Osteocyte (in vitro differentiated cells): ENCODE results near the gene GYPB. TPM values are rescaled to one million over a fixed set of nuclear protein-coding genes. Genes with fewer than 3 reads are reported as not detected.
"Not testable (repeated sequence)": the region's sequence is repeated elsewhere in the genome, so short reads cannot be mapped to it uniquely, and the experiment has no call there.

Experiments
- DNase-seq: peaks from one replicate; pipeline ENCODE4 v3.0.0; 2021; ENCODE audit warnings: mixed read lengths; ENCODE audit not compliant: unreplicated experiment; ENCODE audit errors: extremely low spot score
- H3K27ac Mint-ChIP-seq: one replicate; pipeline ENCODE4 v1.8.0; 2021; ENCODE audit warnings: mild to moderate bottlenecking, mixed read lengths; ENCODE audit not compliant: unreplicated experiment
- H3K27me3 Mint-ChIP-seq: one replicate; pipeline ENCODE4 v1.8.0; 2021; ENCODE audit warnings: mixed read lengths; ENCODE audit not compliant: unreplicated experiment
- H3K36me3 Mint-ChIP-seq: one replicate; pipeline ENCODE4 v1.8.0; 2021; ENCODE audit warnings: mixed read lengths; ENCODE audit not compliant: unreplicated experiment
- H3K4me1 Mint-ChIP-seq: one replicate; pipeline ENCODE4 v1.8.0; 2021; ENCODE audit warnings: mixed read lengths; ENCODE audit not compliant: unreplicated experiment
- H3K4me3 Mint-ChIP-seq: one replicate; pipeline ENCODE4 v1.8.0; 2021; ENCODE audit warnings: mild to moderate bottlenecking, moderate library complexity, mixed read lengths; ENCODE audit not compliant: unreplicated experiment
- H3K9me3 Mint-ChIP-seq: one replicate; pipeline ENCODE4 v1.8.0; 2021; ENCODE audit warnings: mixed read lengths; ENCODE audit not compliant: unreplicated experiment
- total RNA-seq: library from RNA; stranded (reverse); gene quantifications from 2 replicates; pipeline ENCODE4 v1.2.1, GENCODE V29; 2021
- TF ChIP-seq, protein P1 (sequence below): fragments of 200-600 bp; sonication (generic); IDR thresholded peaks from 2 replicates; pipeline ENCODE4 v1.5.0; 2021; ENCODE audit warnings: antibody characterized with exemption, mild to moderate bottlenecking, moderate library complexity

GYPB gene
- total RNA-seq, 1 donor from 2014 or later: not detected

DNA sequence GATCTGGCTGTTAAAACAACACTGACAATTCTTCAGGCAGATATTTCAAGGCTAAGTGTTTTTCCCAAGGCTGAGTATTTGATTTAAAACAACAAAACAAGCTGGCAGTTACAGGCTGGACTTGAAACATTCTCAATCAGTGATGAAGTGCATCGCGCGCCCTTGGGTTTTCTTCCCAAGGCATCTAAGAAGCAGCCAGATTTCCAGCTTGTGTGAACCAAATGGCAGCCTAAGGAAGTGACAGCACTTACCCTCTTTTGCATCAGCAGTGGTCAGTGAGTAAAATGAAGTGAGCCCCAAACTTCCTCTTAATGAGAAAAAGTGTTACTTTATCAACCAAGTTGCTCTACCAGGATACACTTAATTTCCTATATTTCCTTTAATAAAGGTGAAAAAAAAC lies 12.2 kb upstream of the GYPB start:
- H3K4me1 Mint-ChIP-seq, H3K27ac Mint-ChIP-seq, H3K4me3 Mint-ChIP-seq, H3K36me3 Mint-ChIP-seq, H3K9me3 Mint-ChIP-seq, DNase-seq: not testable (repeated sequence)
- peaks cover 11% of the 10 kb centered on the region for H3K27me3 Mint-ChIP-seq

DNA sequence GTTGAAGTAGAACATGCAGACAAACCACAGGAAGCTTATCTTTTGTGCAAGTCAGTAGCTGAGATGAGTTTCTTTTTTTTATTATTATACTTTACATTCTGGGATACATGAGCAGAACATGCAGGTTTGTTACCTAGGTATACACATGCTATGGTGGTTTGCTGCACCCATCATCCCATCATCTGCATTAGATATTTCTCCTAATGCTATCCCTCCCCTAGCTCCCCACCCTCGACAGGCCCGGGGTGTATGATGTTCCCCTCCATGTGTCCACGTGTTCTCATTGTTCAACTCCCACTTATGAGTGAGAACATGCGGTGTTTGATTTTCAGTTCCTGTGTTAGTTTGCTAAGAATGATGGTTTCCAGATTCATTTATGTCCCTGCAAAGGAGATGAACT lies 11.5 kb upstream of the GYPB start:
- DNase-seq, H3K4me3 Mint-ChIP-seq, H3K4me1 Mint-ChIP-seq, H3K27ac Mint-ChIP-seq, H3K27me3 Mint-ChIP-seq, H3K9me3 Mint-ChIP-seq, H3K36me3 Mint-ChIP-seq: not testable (repeated sequence)

DNA sequence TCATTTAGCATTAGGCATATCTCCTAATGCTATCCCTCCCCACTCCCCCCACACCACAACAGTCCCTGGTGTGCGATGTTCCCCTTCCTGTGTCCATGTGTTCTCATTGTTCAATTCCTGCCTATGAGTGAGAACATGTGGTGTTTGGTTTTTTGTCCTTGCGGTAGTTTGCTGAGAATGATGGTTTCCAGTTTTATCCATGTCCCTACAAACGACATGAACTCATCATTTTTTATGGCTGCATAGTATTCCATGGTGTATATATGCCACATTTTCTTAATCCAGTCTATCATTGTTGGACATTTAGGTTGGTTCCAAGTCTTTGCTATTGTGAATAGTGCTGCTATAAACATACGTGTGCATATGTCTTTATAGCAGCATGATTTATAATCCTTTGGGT lies 7.5 kb upstream of the GYPB start:
- not testable (repeated sequence) for H3K27ac Mint-ChIP-seq, H3K4me3 Mint-ChIP-seq, H3K9me3 Mint-ChIP-seq, DNase-seq, H3K4me1 Mint-ChIP-seq, H3K36me3 Mint-ChIP-seq
- H3K27me3 Mint-ChIP-seq: peaks cover 16% of the 10 kb centered on the region

DNA sequence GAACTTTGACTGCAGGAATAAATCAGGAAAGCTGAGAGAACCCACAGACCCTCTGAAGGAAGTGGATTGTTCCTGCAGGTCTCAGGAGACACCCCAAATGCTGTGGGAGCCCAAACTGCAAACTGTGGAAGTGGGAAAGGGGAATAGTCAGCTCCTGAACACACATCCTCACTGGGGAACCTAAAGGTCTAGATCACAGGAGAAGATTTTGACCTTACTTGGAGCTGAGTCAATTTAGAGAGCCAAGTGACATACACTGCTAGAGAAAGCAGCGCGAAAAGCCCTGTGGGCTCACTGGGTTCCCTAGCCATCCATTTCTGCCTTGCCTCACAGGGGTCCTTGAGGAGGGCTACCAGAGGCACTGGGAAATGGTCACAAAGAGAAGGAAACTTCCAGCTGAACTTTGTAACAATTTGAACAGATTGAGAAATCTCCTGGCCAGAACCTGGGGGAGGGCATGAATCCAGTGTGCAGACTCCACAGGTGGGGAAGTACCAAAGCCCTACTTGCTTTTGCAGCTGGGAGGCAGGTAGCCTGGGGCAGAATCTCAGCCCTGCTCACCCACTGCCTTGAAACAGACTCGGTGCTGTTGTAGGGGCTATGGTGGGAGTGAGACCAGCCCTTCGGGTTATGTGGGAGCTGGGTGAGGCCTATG lies 5.3 kb upstream of the GYPB start:
- not testable (repeated sequence) for H3K9me3 Mint-ChIP-seq, DNase-seq, H3K4me3 Mint-ChIP-seq, H3K4me1 Mint-ChIP-seq, H3K27ac Mint-ChIP-seq, H3K36me3 Mint-ChIP-seq
- H3K27me3 Mint-ChIP-seq: peaks cover 21% of the 10 kb centered on the region

DNA sequence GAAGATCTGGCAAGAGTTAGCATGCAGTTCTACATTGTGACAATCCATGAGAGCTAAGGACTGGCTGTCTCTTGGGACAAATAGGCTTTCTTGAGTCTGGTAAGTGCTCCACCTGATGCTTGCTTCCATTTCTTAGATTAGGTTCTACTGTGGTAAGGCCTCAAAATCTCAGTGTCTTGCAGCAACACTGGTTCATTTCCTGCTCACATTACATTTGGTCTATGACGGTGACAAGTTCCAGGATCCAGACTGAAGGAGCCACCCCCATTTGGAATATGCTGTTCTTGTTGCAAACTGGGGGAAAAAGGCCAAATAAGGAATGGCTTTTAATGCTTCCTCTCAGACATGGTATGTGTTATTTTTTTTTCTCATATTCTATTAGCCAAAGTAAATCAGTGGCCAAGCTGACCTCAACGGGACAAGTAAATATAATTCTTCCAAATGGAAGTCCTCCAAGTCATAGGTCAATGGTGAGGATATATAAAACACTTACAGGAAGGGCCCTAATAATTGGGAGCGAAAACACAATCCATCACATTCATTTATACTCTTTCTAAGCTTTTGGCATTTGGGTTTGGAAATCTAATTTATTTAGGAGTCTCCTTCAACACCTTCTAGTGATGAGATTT lies 3.7 kb upstream of the GYPB start:
- H3K9me3 Mint-ChIP-seq, H3K4me3 Mint-ChIP-seq, H3K4me1 Mint-ChIP-seq, H3K36me3 Mint-ChIP-seq, H3K27ac Mint-ChIP-seq, DNase-seq: not testable (repeated sequence)
- peaks cover 17% of the 10 kb centered on the region for H3K27me3 Mint-ChIP-seq

DNA sequence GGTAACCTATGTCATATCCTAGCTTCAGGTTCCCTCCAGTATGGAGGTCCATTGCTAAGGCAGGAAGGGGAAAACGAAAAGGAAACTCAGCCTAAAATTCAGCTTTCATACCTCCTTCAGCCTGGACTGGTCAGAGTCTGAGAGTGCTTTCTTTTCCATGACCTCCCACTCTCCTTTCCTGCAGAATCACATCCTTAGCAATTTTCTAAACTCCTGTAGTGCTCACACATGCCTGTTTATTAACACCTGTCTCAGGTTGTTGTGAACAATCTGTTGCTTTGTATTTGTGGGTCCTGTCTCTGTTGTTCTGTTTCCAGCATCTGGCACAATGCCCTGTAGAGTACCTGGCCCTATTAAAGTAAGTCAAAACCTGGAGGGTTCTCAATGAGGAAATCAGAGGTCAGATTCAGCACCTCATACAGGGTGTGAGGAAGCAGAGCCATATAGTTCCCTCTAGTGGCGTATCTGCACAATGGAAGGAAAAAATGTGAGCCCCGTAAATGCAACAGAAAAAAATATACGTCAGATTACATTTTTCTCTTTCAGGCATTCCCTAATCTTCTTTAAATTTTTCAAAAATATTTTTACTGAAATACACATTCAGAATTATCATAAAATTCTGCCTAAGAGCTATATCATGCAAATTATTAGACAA lies 2.3 kb upstream of the GYPB start:
- not testable (repeated sequence) for H3K36me3 Mint-ChIP-seq, H3K4me3 Mint-ChIP-seq, H3K4me1 Mint-ChIP-seq, DNase-seq, H3K9me3 Mint-ChIP-seq, H3K27ac Mint-ChIP-seq
- TF ChIP-seq, protein P1, sequence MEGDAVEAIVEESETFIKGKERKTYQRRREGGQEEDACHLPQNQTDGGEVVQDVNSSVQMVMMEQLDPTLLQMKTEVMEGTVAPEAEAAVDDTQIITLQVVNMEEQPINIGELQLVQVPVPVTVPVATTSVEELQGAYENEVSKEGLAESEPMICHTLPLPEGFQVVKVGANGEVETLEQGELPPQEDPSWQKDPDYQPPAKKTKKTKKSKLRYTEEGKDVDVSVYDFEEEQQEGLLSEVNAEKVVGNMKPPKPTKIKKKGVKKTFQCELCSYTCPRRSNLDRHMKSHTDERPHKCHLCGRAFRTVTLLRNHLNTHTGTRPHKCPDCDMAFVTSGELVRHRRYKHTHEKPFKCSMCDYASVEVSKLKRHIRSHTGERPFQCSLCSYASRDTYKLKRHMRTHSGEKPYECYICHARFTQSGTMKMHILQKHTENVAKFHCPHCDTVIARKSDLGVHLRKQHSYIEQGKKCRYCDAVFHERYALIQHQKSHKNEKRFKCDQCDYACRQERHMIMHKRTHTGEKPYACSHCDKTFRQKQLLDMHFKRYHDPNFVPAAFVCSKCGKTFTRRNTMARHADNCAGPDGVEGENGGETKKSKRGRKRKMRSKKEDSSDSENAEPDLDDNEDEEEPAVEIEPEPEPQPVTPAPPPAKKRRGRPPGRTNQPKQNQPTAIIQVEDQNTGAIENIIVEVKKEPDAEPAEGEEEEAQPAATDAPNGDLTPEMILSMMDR: peak; percentile 66
- H3K27me3 Mint-ChIP-seq: peaks cover 20% of the 10 kb centered on the region

DNA sequence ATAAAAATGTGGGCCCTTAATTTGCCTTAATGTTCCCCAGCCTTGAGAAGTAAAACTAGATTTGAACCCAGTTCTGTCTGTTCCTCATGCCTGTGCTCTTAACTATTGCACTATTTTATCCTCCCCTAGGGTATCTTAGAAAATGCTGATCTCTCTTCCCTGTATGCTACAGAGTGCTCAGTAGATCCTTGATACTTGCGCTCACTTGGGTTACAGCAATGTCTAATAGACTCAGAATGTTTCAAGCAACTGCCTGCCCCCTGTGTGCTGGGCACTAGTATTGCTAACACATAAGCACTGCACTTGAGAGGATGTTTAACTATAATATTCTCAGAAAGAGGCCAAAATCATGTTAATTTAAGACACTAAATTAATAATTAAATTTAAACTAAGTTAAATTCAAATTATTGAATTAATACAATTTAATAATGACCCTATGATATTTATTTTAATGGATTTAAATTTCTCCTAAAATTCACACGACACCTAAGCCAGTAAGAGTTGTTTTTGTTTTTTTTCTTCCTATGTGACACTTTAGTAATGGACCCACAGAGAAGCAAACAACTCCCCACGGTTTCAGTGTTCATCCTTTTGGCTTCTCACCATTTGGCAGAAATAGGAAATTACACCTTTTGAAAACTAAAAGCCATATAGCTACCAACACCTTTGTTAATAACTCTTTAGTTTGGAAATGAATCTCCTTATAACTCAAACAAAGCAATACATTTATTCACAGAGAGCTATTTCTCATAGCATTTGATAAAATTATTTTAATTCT lies 768 bp downstream of the GYPB start:
- peaks cover 22% of the 10 kb centered on the region for H3K27me3 Mint-ChIP-seq
- H3K36me3 Mint-ChIP-seq, H3K9me3 Mint-ChIP-seq, H3K4me3 Mint-ChIP-seq, H3K4me1 Mint-ChIP-seq, DNase-seq, H3K27ac Mint-ChIP-seq: not testable (repeated sequence)

DNA sequence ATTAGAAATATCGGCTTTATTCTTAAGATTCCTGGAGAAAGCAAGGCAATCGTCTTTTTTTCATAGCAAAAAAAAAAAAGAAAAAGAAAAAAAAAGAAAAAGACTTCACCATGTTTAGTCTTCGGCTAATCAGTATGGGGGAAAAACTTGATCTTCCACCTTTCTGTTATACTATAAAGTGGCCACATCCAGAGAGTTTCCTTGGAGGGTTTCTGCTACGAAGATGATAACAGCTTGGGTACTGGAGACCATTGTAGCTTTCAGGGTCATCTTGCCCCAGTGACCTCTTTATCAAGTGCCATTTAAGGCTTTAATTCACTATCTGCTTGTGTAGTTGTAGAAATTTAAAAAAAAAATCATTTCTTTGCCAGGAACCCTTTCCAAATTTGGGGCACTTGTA lies 1.9 kb downstream of the GYPB start:
- not testable (repeated sequence) for H3K9me3 Mint-ChIP-seq, H3K4me1 Mint-ChIP-seq, H3K36me3 Mint-ChIP-seq, H3K4me3 Mint-ChIP-seq, H3K27ac Mint-ChIP-seq, DNase-seq
- peaks cover 21% of the 10 kb centered on the region for H3K27me3 Mint-ChIP-seq

DNA sequence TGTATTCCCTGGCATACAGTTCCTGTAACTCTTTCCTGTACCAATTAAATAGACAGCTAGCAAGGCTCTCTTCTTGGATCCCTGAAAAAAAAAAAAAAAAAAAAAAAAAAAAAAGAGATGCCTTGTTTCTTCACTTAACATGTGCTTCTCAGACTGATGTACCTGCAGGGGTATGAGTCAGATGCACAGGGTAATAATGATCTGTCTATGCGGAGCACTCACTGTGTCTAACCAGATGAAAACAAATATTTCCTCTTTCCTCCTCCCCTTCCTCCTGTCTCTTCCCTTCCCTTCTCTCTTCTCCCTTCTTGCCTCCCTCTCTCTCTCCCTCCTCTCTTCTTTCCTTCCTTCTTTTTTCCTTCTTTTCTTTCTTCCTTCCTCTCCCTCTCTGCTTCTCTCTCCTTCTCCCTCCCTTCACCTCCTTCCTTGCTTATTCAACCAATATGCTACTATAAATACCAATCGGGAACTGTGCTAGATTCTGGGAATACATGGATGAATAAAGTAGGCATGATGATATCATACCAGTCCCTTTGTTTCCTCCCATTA lies 3.0 kb downstream of the GYPB start:
- H3K36me3 Mint-ChIP-seq, H3K4me1 Mint-ChIP-seq, DNase-seq, H3K9me3 Mint-ChIP-seq, H3K4me3 Mint-ChIP-seq, H3K27ac Mint-ChIP-seq: not testable (repeated sequence)
- peaks cover 18% of the 10 kb centered on the region for H3K27me3 Mint-ChIP-seq
